OCI-LY3 (cell line): ENCODE results near the gene SAMD4A.

ENCODE experiments used
- H2AFZ ChIP-seq: fragments of 200-600, 300-600 bp; shearing (Covaris generic); 2 replicates; pipeline ENCODE4 v1.6.0; 2014; ENCODE audit warnings: antibody characterized with exemption, low read depth, low read length
- H3K27ac ChIP-seq: fragments of 200-600, 300-600 bp; sonication (generic); 2 replicates; pipeline ENCODE4 v1.5.1; 2014; ENCODE audit warnings: mild to moderate bottlenecking, low read length, moderate library complexity, mixed read lengths
- H3K27me3 ChIP-seq: fragments of 200-600, 300-600 bp; sonication (generic); 2 replicates; pipeline ENCODE4 v1.6.1; 2014; ENCODE audit warnings: low read depth, low read length, mixed read lengths
- H3K36me3 ChIP-seq: fragments of 200-600, 300-600 bp; sonication (generic); replicated peaks from 2 replicates; pipeline ENCODE3; 2014; ENCODE audit warnings: low read depth, low read length, mixed read lengths
- H3K4me1 ChIP-seq: fragments of 300-600, 200-600 bp; sonication (generic); 2 replicates; pipeline ENCODE4 v1.6.1; 2014; ENCODE audit warnings: low read length, mixed read lengths
- H3K4me2 ChIP-seq: fragments of 200-600, 300-600 bp; sonication (generic); 2 replicates; pipeline ENCODE4 v1.6.1; 2014; ENCODE audit warnings: low read length, mixed read lengths
- H3K4me3 ChIP-seq: fragments of 300-600, 200-600 bp; sonication (generic); 2 replicates; pipeline ENCODE4 v1.5.1; 2014; ENCODE audit warnings: antibody characterized with exemption, mild to moderate bottlenecking, low read length, moderate library complexity
- H3K79me2 ChIP-seq: fragments of 300-600, 200-600 bp; shearing (Covaris generic); 2 replicates; pipeline ENCODE4 v1.6.1; 2014; ENCODE audit warnings: mild to moderate bottlenecking, low read length, mixed read lengths
- H3K9ac ChIP-seq: fragments of 300-600, 200-600 bp; shearing (Covaris generic); 2 replicates; pipeline ENCODE4 v1.6.0; 2014; ENCODE audit warnings: mild to moderate bottlenecking, low read length, moderate library complexity
- H3K9me3 ChIP-seq: fragments of 200-600, 300-600 bp; shearing (Covaris generic); 2 replicates; pipeline ENCODE4 v1.6.1; 2014; ENCODE audit warnings: low read length, mixed read lengths; ENCODE audit not compliant: insufficient read depth
- H4K20me1 ChIP-seq: fragments of 200-600, 300-600 bp; sonication (generic); 2 replicates; pipeline ENCODE4 v1.6.1; 2016; ENCODE audit warnings: low read length, mixed read lengths; ENCODE audit not compliant: insufficient read depth
- CTCF ChIP-seq: fragments of 200-600, 300-600 bp; sonication (generic); IDR thresholded peaks from 2 replicates; pipeline ENCODE4 v1.5.1; 2014; ENCODE audit warnings: antibody characterized with exemption, low read length, low read depth
- EZH2phosphoT487 ChIP-seq: fragments of 200-600 bp; shearing (Covaris generic); IDR thresholded peaks from 2 replicates; pipeline ENCODE4 v1.6.1; 2018; ENCODE audit warnings: antibody characterized with exemption, mixed run types, low read depth

SAMD4A gene

DNA sequence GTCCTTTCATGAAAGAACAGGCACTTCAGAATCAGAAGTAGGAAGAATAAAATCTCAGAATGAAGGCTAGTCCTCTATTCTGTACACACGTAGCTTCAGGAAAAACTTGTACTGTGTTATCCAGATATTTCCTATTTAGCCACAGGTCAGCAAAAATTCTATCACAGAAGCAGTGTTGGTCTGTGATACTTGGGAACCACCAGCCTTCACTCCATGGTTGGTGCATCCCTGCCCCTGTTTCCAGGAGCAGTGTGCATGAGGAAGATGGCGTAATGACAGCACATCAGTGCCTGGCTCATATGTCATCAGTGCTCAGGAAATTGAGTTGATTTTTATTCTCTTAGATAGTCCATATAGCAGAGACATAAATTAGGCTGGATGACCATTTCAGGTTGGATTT, 87.7 kb downstream of the SAMD4A start:
- no peak overlapping the region for H3K4me3 ChIP-seq
- H3K4me1 ChIP-seq: no peaks in the 10 kb centered on the region
- H3K4me2 ChIP-seq: no peak overlapping the region
- no peaks in the 10 kb centered on the region for H3K79me2 ChIP-seq
- H3K9me3 ChIP-seq: no peaks in the 10 kb centered on the region
- no peak overlapping the region for H2AFZ ChIP-seq
- H4K20me1 ChIP-seq: no peaks in the 10 kb centered on the region
- H3K27ac ChIP-seq: no peak overlapping the region
- no peak overlapping the region for H3K9ac ChIP-seq
- H3K27me3 ChIP-seq: peaks cover 44% of the 10 kb centered on the region
- H3K36me3 ChIP-seq: no peaks in the 10 kb centered on the region
- TF ChIP-seq EZH2phosphoT487 (no peak), CTCF (no peak)

GRCh38 chr14:54658836-54659235, 91.9 kb downstream of the SAMD4A start:
- no peaks in the 10 kb centered on the region for H3K9me3 ChIP-seq
- no peak overlapping the region for H3K4me2 ChIP-seq
- peaks cover 32% of the 10 kb centered on the region for H3K27me3 ChIP-seq
- TF ChIP-seq EZH2phosphoT487 (no peak), CTCF (no peak)
- H3K4me3 ChIP-seq: no peak overlapping the region
- H3K4me1 ChIP-seq: no peaks in the 10 kb centered on the region
- no peak overlapping the region for H3K9ac ChIP-seq
- no peak overlapping the region for H2AFZ ChIP-seq
- H4K20me1 ChIP-seq: no peaks in the 10 kb centered on the region
- no peaks in the 10 kb centered on the region for H3K79me2 ChIP-seq
- H3K27ac ChIP-seq: no peak overlapping the region
- H3K36me3 ChIP-seq: no peaks in the 10 kb centered on the region

DNA sequence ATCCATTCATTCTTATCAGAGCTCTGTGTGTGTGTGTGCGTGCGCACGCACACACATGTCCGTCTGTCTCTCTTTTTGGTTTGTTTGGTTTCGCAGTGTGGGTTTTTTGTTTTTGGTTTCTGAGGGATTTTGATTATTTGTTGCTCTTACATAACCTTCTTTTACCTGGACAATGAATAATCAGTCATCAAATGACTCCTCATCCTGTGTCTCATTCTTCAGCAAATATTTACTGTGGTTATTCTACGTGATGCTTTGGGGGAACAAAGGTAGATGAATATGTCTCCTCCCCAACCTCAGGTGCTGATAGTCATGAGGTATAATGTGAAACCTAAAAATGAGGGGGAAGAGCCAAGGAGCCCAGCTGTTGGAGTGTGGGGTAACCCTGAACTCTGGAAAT, 92.4 kb downstream of the SAMD4A start:
- H3K36me3 ChIP-seq: no peaks in the 10 kb centered on the region
- H3K27me3 ChIP-seq: peaks cover 32% of the 10 kb centered on the region
- H3K4me3 ChIP-seq: no peak overlapping the region
- TF ChIP-seq CTCF (no peak), EZH2phosphoT487 (no peak)
- no peaks in the 10 kb centered on the region for H3K9me3 ChIP-seq
- H3K79me2 ChIP-seq: no peaks in the 10 kb centered on the region
- H3K9ac ChIP-seq: no peak overlapping the region
- H3K27ac ChIP-seq: no peak overlapping the region
- H2AFZ ChIP-seq: no peak overlapping the region
- no peaks in the 10 kb centered on the region for H3K4me1 ChIP-seq
- no peak overlapping the region for H3K4me2 ChIP-seq
- no peaks in the 10 kb centered on the region for H4K20me1 ChIP-seq

- no peak overlapping the region for H3K9ac ChIP-seq
- H4K20me1 ChIP-seq: no peaks in the 10 kb centered on the region
- H2AFZ ChIP-seq: no peak overlapping the region
- H3K36me3 ChIP-seq: no peaks in the 10 kb centered on the region
- no peak overlapping the region for H3K4me2 ChIP-seq
- peaks cover under 1% of the 10 kb centered on the region; the same call in 1 of the 2 replicates for H3K4me1 ChIP-seq
- H3K27ac ChIP-seq: no peak overlapping the region
- H3K79me2 ChIP-seq: no peaks in the 10 kb centered on the region
- no peak overlapping the region for H3K4me3 ChIP-seq
- TF ChIP-seq EZH2phosphoT487 (no peak), CTCF (no peak)
- H3K9me3 ChIP-seq: no peaks in the 10 kb centered on the region
- H3K27me3 ChIP-seq: peaks cover 42% of the 10 kb centered on the region
These were observed 93.7 kb downstream of the SAMD4A start for GRCh38 chr14:54660604-54661111.
